ENCODE results near the gene MAPK8IP3.
A peak's percentile ranks its signal among the peaks of the same experiment; 100 is the strongest.

MAPK8IP3 gene

GRCh38 chr16:1680361-1680760 lies 25.6 kb upstream of the MAPK8IP3 start:
- DNase-seq: no peak

GRCh38 chr16:1681032-1681431 lies 25.0 kb upstream of the MAPK8IP3 start:
- DNase-seq: no peak

GRCh38 chr16:1687427-1688316 lies 18.3 kb upstream of the MAPK8IP3 start:
- no peak for DNase-seq

- no peak for DNase-seq
These were observed 17.0 kb upstream of the MAPK8IP3 start for GRCh38 chr16:1688807-1689560.

GRCh38 chr16:1689853-1690252 lies 16.1 kb upstream of the MAPK8IP3 start:
- DNase-seq: no peak

GRCh38 chr16:1690810-1691209 lies 15.2 kb upstream of the MAPK8IP3 start:
- DNase-seq: no peak

GRCh38 chr16:1691276-1691675 lies 14.7 kb upstream of the MAPK8IP3 start:
- no peak for DNase-seq

- DNase-seq: no peak
These were observed 14.0 kb upstream of the MAPK8IP3 start for GRCh38 chr16:1691956-1692355.

- DNase-seq: no peak
These were observed 9.1 kb upstream of the MAPK8IP3 start for GRCh38 chr16:1696863-1697262.

- no peak for DNase-seq
These were observed 7.3 kb upstream of the MAPK8IP3 start for GRCh38 chr16:1698680-1699079.

- no peak for DNase-seq
These were observed 5.7 kb upstream of the MAPK8IP3 start for GRCh38 chr16:1700246-1700645.

- DNase-seq: no peak
These were observed 4.6 kb upstream of the MAPK8IP3 start for GRCh38 chr16:1701216-1701878.

- DNase-seq: peak; percentile 25
These were observed 689 bp upstream of the MAPK8IP3 start for GRCh38 chr16:1705324-1705687.

- peak; percentile 60 for DNase-seq
These were observed 594 bp downstream of the MAPK8IP3 start for GRCh38 chr16:1706386-1707192.

- DNase-seq: no peak
These were observed 1.3 kb downstream of the MAPK8IP3 start for GRCh38 chr16:1707193-1707790.

- DNase-seq: no peak
These were observed 2.2 kb downstream of the MAPK8IP3 start for GRCh38 chr16:1708083-1708767.

GRCh38 chr16:1708768-1709180 lies 2.8 kb downstream of the MAPK8IP3 start:
- DNase-seq: no peak

- DNase-seq: no peak
These were observed 3.4 kb downstream of the MAPK8IP3 start for GRCh38 chr16:1709356-1709755.

- DNase-seq: no peak
These were observed 5.0 kb downstream of the MAPK8IP3 start for GRCh38 chr16:1710811-1711507.

GRCh38 chr16:1712791-1713261 lies 6.8 kb downstream of the MAPK8IP3 start:
- DNase-seq: no peak

- DNase-seq: no peak
These were observed 7.3 kb downstream of the MAPK8IP3 start for GRCh38 chr16:1713331-1713730.
